ENCODE results near the gene DNAH10.
A peak's percentile ranks its signal among the peaks of the same experiment; 100 is the strongest.

Gene DNAH10

GRCh38 chr12:123761841-123762714 is at the start of gene DNAH10:
DNAH10 (plus strand) TSS chr12:123762301; CDS start chr12:123762337, 36 bp downstream.
- peak; percentile 94 for DNase-seq (ENCODE audit: low spot score)

GRCh38 chr12:123712780-123713319 is 49.3 kb upstream of the DNAH10 start:
- no peak for DNase-seq (ENCODE audit: low spot score)

GRCh38 chr12:123713398-123713797 is 48.7 kb upstream of the DNAH10 start:
- DNase-seq (ENCODE audit: low spot score), result no peak

GRCh38 chr12:123713823-123714585 is 48.1 kb upstream of the DNAH10 start:
- no peak for DNase-seq (ENCODE audit: low spot score)

- DNase-seq (ENCODE audit: low spot score), result no peak
Observed at GRCh38 chr12:123715195-123715594, 46.9 kb upstream of the DNAH10 start.

- DNase-seq (ENCODE audit: low spot score), result no peak
Observed at GRCh38 chr12:123717350-123717749, 44.8 kb upstream of the DNAH10 start.

- no peak for DNase-seq (ENCODE audit: low spot score)
Observed at GRCh38 chr12:123720141-123720814, 41.8 kb upstream of the DNAH10 start.

GRCh38 chr12:123721245-123721644 is 40.9 kb upstream of the DNAH10 start:
- no peak for DNase-seq (ENCODE audit: low spot score)

- DNase-seq (ENCODE audit: low spot score), result no peak
Observed at GRCh38 chr12:123723011-123723410, 39.1 kb upstream of the DNAH10 start.

GRCh38 chr12:123723765-123724164 is 38.3 kb upstream of the DNAH10 start:
- no peak for DNase-seq (ENCODE audit: low spot score)

- no peak for DNase-seq (ENCODE audit: low spot score)
Observed at GRCh38 chr12:123726244-123726643, 35.9 kb upstream of the DNAH10 start.

- DNase-seq (ENCODE audit: low spot score), result no peak
Observed at GRCh38 chr12:123726962-123727361, 35.1 kb upstream of the DNAH10 start.

- no peak for DNase-seq (ENCODE audit: low spot score)
Observed at GRCh38 chr12:123727878-123728277, 34.2 kb upstream of the DNAH10 start.

- peak; percentile 21 for DNase-seq (ENCODE audit: low spot score)
Observed at GRCh38 chr12:123731596-123731995, 30.5 kb upstream of the DNAH10 start.

GRCh38 chr12:123732251-123732650 is 29.9 kb upstream of the DNAH10 start:
- peak; percentile 29 for DNase-seq (ENCODE audit: low spot score)

GRCh38 chr12:123733229-123733628 is 28.9 kb upstream of the DNAH10 start:
- no peak for DNase-seq (ENCODE audit: low spot score)

- DNase-seq (ENCODE audit: low spot score), result no peak
Observed at GRCh38 chr12:123734268-123734667, 27.8 kb upstream of the DNAH10 start.

GRCh38 chr12:123741937-123742572 is 20.0 kb upstream of the DNAH10 start:
- no peak for DNase-seq (ENCODE audit: low spot score)

GRCh38 chr12:123743002-123743401 is 19.1 kb upstream of the DNAH10 start:
- DNase-seq (ENCODE audit: low spot score), result no peak

- DNase-seq (ENCODE audit: low spot score), result no peak
Observed at GRCh38 chr12:123744836-123745235, 17.3 kb upstream of the DNAH10 start.

GRCh38 chr12:123747309-123747708 is 14.8 kb upstream of the DNAH10 start:
- DNase-seq (ENCODE audit: low spot score), result no peak

- no peak for DNase-seq (ENCODE audit: low spot score)
Observed at GRCh38 chr12:123748161-123748560, 13.9 kb upstream of the DNAH10 start.

Measured in ecto neural progenitor cell (in vitro differentiated cells).